Left lung (tissue), 10 donors: ENCODE measurements around the gene JMJD1C. TPM values are rescaled to one million over a fixed set of nuclear protein-coding genes. Genes with fewer than 3 reads are reported as not detected.
A peak's percentile ranks its signal among the peaks of the same experiment; 100 is the strongest.

Source experiments
- ATAC-seq: fragments of 200-7000 bp; cut with Tn5 transposase; one replicate; pipeline ENCODE4 v1.9.1; 2020; ENCODE audit warnings: moderate library complexity
- DNase-seq, 4 donors: peaks; one replicate each; pipeline ENCODE4 v3.0.0-alpha.2; 2013 to 2020
- H3K27ac ChIP-seq, 2 donors: fragments of 200-600 bp; sonication (generic) in 1 of 2; one replicate each; pipeline versions ENCODE4 v1.5.0 to v1.8.0; 2020 to 2021
- H3K27me3 ChIP-seq, 2 donors: fragments of 200-600 bp; sonication (generic) in 1 of 2; one replicate each; pipeline versions ENCODE4 v1.5.0 to v1.8.0; 2020 to 2021
- H3K36me3 ChIP-seq, 2 donors: fragments of 200-600 bp; sonication (generic) in 1 of 2; one replicate each; pipeline versions ENCODE4 v1.5.0 to v1.8.0; 2020 to 2021
- H3K4me1 ChIP-seq, 2 donors: fragments of 200-600 bp; one replicate each; pipeline ENCODE4 v1.8.0; 2021
- H3K4me3 ChIP-seq, 2 donors: fragments of 200-600 bp; sonication (generic) in 1 of 2; one replicate each; pipeline versions ENCODE4 v1.5.0 to v1.8.0; 2020 to 2021; ENCODE audit warnings: mild to moderate bottlenecking in 1 of 2
- H3K9me3 ChIP-seq, 2 donors: fragments of 200-600 bp; sonication (generic) in 1 of 2; one replicate each; pipeline versions ENCODE4 v1.5.0 to v1.8.0; 2020 to 2021
- intact Hi-C, 2 donors: fragments of 100-400 bp; cut with DNase I; formaldehyde crosslinking; loops; one replicate each; pipeline versions ENCODE4 v1.11.2 to v1.14.2; 2022
- polyA plus RNA-seq, 6 donors: library from polyadenylated mRNA; unstranded; fragments of 120-200 nt; gene quantifications; one replicate each; pipeline ENCODE4 v1.2.1, GENCODE V29; 2013; ENCODE audit not compliant: insufficient read length in 6 of 6
- total RNA-seq, 2 donors: library from RNA; stranded (reverse); fragmentation: NEBNext Ultra II Directional; extraction: Animal tissue kit (Norgen Biotek cat#: 25700); gene quantifications; one replicate each; pipeline ENCODE4 v1.2.1, GENCODE V29; 2021
- TF ChIP-seq, protein P1 (sequence below), 2 donors: fragments of 200-600 bp; sonication (generic) in 1 of 2; IDR thresholded peaks; one replicate each; pipeline versions ENCODE4 v1.5.0 to v1.8.0; 2021; ENCODE audit warnings: antibody characterized with exemption in 2 of 2
- donor health status: DM: no; HTN: yes; CAD: no.
- donor health status: DM: no; HTN: no; CAD: no.

Gene JMJD1C
- total and polyA plus RNA-seq, 8 donors = 68.0 to 130 (median 98.6) TPM

DNA sequence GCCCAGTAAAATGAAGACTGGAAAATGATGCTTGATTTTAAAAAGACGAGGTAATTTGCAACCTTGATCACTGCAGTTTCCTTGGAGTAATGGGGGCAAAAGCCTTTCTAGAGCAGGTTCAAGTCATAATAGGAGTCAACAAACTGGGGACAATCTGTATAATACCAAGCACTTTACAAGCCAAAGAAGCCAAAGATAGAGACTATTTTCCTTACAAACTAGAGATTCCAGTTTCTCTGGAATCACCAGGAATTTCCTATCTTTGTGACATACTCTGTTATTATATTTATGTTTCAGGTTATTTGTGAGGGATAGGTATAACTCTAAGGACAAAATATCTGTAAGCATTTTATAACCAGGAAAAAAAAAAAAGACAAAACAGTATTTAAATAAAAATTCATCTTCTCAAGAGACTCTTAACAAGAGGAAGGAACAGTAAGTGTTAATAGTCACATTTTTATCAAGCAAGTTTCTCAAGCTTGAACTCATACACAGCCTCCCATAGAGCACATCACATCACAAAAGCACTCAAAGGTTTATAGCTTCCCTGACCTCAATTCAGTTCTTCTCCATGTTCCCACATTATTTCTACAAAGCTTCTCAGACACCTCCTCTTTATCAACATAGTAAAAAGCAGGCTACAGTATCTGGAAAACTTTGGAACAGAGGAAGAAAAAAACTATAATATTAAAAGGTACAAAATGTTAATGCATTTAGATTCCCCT lies 18.9 kb downstream of the JMJD1C start:
- H3K9me3 ChIP-seq = no peaks in the 10 kb centered on the region
- no peaks in the 10 kb centered on the region for H3K27me3 ChIP-seq
- H3K4me1 ChIP-seq = peaks cover 0 to 3% of the 10 kb centered on the region in 2 donors
- DNase-seq = no peak
- ATAC-seq = no peak
- intact Hi-C loops = no loop called here
- H3K36me3 ChIP-seq = no peaks in the 10 kb centered on the region
- TF ChIP-seq, protein P1, sequence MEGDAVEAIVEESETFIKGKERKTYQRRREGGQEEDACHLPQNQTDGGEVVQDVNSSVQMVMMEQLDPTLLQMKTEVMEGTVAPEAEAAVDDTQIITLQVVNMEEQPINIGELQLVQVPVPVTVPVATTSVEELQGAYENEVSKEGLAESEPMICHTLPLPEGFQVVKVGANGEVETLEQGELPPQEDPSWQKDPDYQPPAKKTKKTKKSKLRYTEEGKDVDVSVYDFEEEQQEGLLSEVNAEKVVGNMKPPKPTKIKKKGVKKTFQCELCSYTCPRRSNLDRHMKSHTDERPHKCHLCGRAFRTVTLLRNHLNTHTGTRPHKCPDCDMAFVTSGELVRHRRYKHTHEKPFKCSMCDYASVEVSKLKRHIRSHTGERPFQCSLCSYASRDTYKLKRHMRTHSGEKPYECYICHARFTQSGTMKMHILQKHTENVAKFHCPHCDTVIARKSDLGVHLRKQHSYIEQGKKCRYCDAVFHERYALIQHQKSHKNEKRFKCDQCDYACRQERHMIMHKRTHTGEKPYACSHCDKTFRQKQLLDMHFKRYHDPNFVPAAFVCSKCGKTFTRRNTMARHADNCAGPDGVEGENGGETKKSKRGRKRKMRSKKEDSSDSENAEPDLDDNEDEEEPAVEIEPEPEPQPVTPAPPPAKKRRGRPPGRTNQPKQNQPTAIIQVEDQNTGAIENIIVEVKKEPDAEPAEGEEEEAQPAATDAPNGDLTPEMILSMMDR (IDR thresholded peaks at IDR 0.05) = no peak
- no peak overlapping the region for H3K27ac ChIP-seq
- H3K4me3 ChIP-seq = no peak overlapping the region

DNA sequence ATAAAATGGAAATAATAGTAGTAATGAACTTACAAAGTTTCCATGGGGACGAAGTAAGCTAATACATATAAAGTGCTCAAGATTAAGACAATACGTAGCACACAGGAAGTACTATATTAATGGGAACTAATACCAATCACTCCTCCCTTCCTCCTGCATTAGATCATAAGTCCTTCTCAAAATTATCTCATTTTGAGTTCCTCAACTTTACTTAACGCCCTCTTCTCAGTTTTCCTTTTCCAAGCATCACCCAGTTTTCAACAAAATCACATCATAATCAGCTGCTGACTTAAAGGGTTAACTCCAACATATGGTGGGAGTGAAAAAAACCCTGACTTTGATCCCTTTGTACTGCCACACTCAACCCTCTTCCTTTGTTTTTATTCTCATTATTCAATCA lies 24.4 kb downstream of the JMJD1C start:
- Histone ChIP-seq H3K27me3 (no peaks in the 10 kb centered on the region), H3K9me3 (no peaks in the 10 kb centered on the region), H3K4me3 (no peak overlapping the region), H3K4me1 (peaks cover 12 to 50% of the 10 kb centered on the region in 2 donors), H3K36me3 (no peaks in the 10 kb centered on the region), H3K27ac (no peak overlapping the region)
- DNase-seq = no peak
- TF ChIP-seq, protein P1 (IDR thresholded peaks at IDR 0.05) = no peak
- intact Hi-C loops = no loop called here
- no peak for ATAC-seq

DNA sequence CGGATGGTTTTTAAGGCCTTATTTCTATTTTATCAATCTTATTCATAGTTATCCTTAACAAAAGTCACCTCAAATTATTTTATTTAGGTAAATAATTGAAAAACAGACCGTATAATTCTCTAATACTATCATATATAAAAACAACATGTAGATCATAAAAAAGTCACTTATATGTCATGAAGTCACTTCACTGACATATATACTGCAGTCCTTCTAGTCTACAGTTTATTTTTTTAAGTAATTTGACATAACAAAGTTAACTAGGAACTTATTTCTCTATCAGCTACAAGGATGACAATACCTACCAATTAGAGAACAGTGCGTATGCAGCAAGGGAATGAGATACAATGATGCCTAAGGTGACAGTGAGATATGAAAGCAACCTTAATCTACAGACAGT lies 26.2 kb downstream of the JMJD1C start:
- H3K27ac ChIP-seq = no peak overlapping the region
- no peaks in the 10 kb centered on the region for H3K27me3 ChIP-seq
- H3K9me3 ChIP-seq = no peaks in the 10 kb centered on the region
- peaks cover 12 to 61% of the 10 kb centered on the region in 2 donors for H3K4me1 ChIP-seq
- H3K36me3 ChIP-seq = no peaks in the 10 kb centered on the region
- intact Hi-C loops = no loop called here
- TF ChIP-seq, protein P1 (IDR thresholded peaks at IDR 0.05) = no peak
- H3K4me3 ChIP-seq = no peak overlapping the region
- no peak for DNase-seq
- ATAC-seq = no peak

DNA sequence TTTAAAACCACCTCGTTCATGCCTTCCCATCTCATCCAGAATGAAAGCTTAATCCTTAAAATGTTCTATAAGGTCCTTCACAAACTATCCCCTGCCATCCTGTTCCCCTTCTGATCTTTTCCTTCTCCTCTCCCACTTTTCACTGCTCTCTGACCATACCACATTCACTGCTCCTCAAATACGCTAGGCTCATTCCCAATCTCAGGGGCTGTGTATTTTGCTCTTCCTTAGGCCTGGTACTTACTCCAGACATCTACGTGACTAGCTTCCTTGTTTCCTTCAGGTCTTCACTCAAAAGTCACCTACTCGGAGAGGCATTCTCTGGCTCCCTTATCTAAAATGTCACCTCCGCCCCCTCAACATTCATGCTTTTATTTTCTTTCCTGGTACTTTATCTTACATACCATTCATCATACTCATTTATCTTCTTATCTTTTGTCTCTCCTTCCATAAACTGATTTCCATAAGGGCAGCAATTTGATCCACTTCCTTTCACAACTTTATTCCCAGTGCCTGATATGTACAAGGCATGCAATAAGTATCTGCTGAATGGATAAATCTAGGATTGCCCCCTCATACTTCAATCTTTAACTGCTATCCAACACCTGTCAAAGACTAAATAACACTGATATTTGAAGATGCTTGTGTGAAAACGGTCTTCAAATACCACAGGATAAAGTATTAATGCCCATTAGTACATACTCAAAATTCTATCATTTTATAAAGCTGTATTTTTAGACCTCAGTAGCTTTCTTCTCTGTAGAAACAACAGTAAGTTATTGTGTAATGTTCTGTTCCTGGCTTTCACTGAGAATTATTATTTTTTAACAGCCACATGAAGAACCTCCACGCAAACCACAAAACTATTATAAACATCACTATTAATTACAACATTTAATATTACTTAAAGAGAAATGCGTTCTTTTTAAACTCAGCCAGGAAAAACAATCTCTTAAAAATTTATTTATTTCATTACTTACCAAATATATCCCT lies 27.0 kb downstream of the JMJD1C start:
- intact Hi-C loops = no loop called here
- no peaks in the 10 kb centered on the region for H3K27me3 ChIP-seq
- H3K4me1 ChIP-seq = peaks cover 12 to 67% of the 10 kb centered on the region in 2 donors

More for the DNA sequence above, 27.0 kb downstream of the JMJD1C start:
- ATAC-seq (no peak), DNase-seq (peak in 1 of 4 donors; percentile 36)
- Histone ChIP-seq H3K36me3 (no peaks in the 10 kb centered on the region), H3K9me3 (no peaks in the 10 kb centered on the region), H3K4me3 (no peak overlapping the region), H3K27ac (no peak overlapping the region)
- TF ChIP-seq, protein P1 (IDR thresholded peaks at IDR 0.05) = no peak
